GM21367 (cell line): Measurements from ENCODE around the gene SUCLA2.

Experiments
- ATAC-seq: cut with Tn5 transposase; IDR thresholded peaks from one replicate; pipeline ENCODE4 v1.9.1; 2021; ENCODE audit not compliant: unreplicated experiment

Gene SUCLA2

GRCh38 chr13:47904241-47904640 is 96.8 kb downstream of the SUCLA2 start:
- ATAC-seq, result no peak

DNA sequence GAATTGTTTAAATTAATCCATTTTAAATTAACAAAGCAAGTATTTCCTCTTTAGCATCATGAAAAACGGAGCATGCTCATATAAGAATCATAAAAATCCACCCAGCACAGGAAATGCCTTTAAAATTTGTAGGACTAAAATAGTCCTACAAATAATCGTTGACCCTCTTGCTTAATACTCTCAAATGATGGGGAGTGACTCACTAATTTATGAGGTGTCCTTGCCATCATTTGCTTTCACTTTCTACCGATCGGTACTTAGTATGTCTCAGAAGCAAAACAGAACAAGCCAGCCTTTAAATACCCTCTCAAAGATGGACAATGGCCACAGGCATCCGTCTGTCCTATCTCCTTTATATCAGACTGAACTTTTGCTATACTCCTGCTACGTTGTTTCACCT is 97.2 kb downstream of the SUCLA2 start:
- ATAC-seq, result no peak

DNA sequence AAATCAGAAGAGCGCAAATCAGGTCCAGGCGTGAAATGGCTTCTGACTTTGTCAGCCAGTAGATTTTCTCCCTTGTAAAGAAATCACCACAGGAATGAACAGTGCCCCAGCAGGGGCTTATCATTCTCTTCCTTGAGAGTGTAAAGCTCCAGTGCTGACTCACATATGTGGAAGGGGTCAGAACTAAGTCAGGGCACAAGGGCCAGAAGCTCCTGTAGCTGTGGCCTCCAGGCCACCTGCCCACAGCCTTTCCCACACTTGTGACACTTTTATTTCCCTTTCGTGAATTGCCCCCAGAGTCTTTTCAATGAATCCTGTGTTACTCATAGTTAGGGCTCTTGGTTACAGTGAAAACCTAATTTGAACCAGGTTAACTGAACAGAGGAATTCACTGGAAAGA is 99.6 kb downstream of the SUCLA2 start:
- no peak for ATAC-seq

GRCh38 chr13:47898080-47898479 is 103.0 kb downstream of the SUCLA2 start:
- ATAC-seq, result no peak

GRCh38 chr13:47897411-47898050 is 103.5 kb downstream of the SUCLA2 start:
- no peak for ATAC-seq

DNA sequence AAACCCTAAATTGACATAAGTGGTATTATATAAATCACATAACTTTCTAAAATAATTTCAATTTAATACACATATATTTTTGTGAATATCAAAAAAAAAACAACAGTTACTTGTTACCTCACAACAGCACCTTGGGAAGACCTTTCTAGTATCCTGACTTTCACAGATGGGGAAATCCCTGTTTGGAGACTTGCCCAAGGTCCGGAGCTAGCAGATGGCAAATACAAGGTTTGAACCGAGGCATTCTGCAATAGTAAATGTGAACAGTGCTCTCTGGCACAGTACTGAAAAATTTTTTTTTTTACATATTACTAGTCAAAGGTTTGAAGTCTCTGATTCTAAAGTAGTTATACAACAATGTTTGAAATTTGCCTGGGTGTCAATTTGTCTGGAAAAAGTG is 104.5 kb downstream of the SUCLA2 start:
- ATAC-seq, result no peak

DNA sequence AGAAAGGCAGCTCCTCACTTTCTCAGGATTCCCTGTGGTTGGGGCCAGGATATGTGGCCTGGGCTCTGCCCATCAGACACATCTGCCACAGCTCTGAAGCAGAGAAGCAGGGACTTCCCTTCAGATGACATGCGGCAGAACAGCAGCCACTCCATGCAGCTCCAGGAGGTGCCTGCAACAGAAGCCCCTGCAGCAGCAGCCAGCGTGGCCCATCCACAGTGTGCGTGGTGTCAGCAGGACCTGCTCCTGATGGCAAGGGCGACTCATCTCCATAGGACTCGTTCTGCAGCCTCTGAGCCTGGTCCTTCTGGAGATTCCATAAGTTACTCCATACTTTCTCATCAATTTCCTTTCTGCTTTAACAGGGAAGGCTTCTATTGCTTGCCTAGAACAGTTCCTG is 105.0 kb downstream of the SUCLA2 start:
- ATAC-seq, result no peak

GRCh38 chr13:47893527-47893926 is 107.5 kb downstream of the SUCLA2 start:
- ATAC-seq, result no peak
